Body of pancreas (tissue), 4 donors: ENCODE measurements around the gene PRRX1.

Experiments
- CTCF ChIP-seq, 7 experiments: fragments of 450-650 bp in 4 of 7; fragments of 200-600 bp in 3 of 7; sonication (generic) in 3 of 7; IDR thresholded peaks; one replicate each; pipeline ENCODE4 v1.5.1; 2016 to 2019; ENCODE audit warnings: antibody characterized with exemption in 7 of 7
- POLR2A ChIP-seq, 3 donors: fragments of 450-650 bp; IDR thresholded peaks; one replicate each; pipeline ENCODE4 v1.6.1; 2016; ENCODE audit warnings: antibody characterized with exemption in 3 of 3, mild to moderate bottlenecking in 2 of 3

GRCh38 chr1:170735366-170736263 is 71.7 kb downstream of the PRRX1 start:
- TF ChIP-seq CTCF (IDR thresholded peaks at IDR 0.05) (no peak), POLR2A (IDR thresholded peaks at IDR 0.05) (no peak)
